ENCODE data around the gene UCHL5.
"Not testable (repeated sequence)": the region's sequence is repeated elsewhere in the genome, so short reads cannot be mapped to it uniquely, and the experiment has no call there.

Gene UCHL5

GRCh38 chr1:192986110-192986747, 72.9 kb downstream of the UCHL5 start:
- TF ChIP-seq CTCF (IDR thresholded peaks at IDR 0.05), result no peak
- Histone ChIP-seq H3K27ac (no peak overlapping the region), H3K4me3 (no peak overlapping the region)
- no peak for DNase-seq (ENCODE audit: low spot score)

GRCh38 chr1:192984080-192984479, 75.1 kb downstream of the UCHL5 start:
- no peak for TF ChIP-seq CTCF (IDR thresholded peaks at IDR 0.05)
- DNase-seq (ENCODE audit: low spot score), result no peak
- H3K4me3 ChIP-seq, result no peak overlapping the region
- H3K27ac ChIP-seq, result no peak overlapping the region

GRCh38 chr1:192983349-192983980, 75.7 kb downstream of the UCHL5 start:
- no peak for DNase-seq (ENCODE audit: low spot score)
- H3K27ac ChIP-seq, result no peak overlapping the region
- no peak for TF ChIP-seq CTCF (IDR thresholded peaks at IDR 0.05)
- H3K4me3 ChIP-seq, result no peak overlapping the region

GRCh38 chr1:192980856-192981255, 78.3 kb downstream of the UCHL5 start:
- no peak for DNase-seq (ENCODE audit: low spot score)
- Histone ChIP-seq H3K27ac (no peak overlapping the region), H3K4me3 (no peak overlapping the region)
- no peak for TF ChIP-seq CTCF (IDR thresholded peaks at IDR 0.05)

- H3K27ac ChIP-seq; DNase-seq (ENCODE audit: low spot score); H3K4me3 ChIP-seq: not testable (repeated sequence)
These were observed 78.8 kb downstream of the UCHL5 start for GRCh38 chr1:192980334-192980733.

GRCh38 chr1:192979542-192979941, 79.6 kb downstream of the UCHL5 start:
- no peak overlapping the region for H3K4me3 ChIP-seq
- TF ChIP-seq CTCF (IDR thresholded peaks at IDR 0.05), result no peak
- no peak overlapping the region for H3K27ac ChIP-seq
- DNase-seq (ENCODE audit: low spot score), result no peak

- no peak for DNase-seq (ENCODE audit: low spot score)
- TF ChIP-seq CTCF (IDR thresholded peaks at IDR 0.05), result no peak
- no peak overlapping the region for H3K4me3 ChIP-seq
These were observed 80.9 kb downstream of the UCHL5 start for GRCh38 chr1:192978195-192978710.

More at GRCh38 chr1:192978195-192978710, 80.9 kb downstream of the UCHL5 start:
- no peak overlapping the region for H3K27ac ChIP-seq
